HPDE6-E6E7 (cell line): Measurements from ENCODE around the gene LPIN2.
"Not testable (repeated sequence)": the region's sequence is repeated elsewhere in the genome, so short reads cannot be mapped to it uniquely, and the experiment has no call there.

Experiments used
- DNase-seq: peaks from one replicate; pipeline ENCODE4 v3.0.0; 2011; ENCODE audit warnings: missing footprints; ENCODE audit errors: extremely low spot score

The LPIN2 gene

DNA sequence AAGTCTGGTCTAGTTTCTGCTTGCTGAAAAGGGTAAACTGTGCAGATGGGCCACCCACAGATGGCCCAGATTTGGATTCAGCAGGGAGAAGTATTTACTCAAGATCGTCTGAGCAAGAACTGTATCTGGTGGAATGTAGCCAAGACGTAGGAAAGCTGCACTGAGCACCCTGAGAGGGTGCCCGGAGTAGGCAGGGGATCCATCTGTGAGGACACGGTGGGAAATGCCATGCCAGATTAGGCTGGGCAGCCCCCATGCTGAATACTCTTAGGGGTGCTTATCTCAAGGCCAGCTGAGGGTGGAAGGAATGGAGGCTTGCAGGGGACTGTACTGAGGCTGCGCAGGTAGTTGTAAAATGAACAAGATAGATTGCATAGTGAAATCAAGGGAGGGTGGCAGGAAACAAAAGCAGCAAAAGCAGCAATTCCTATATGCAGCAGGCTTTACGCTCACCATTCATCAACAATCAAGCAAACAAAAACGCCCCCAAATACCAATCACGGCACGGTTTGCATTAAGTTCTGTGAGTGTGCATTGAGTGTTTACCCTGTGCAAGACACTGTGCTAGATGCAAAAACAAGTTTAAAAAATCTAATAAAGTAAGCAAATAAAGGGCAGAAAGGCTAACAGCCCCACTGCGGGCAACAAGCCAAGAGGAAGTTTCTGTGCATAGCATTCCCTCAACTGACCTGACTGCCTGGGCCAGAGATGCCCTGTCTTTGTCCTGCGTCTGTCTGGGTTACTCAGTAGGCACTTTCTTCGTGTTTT, 32.2 kb upstream of the LPIN2 start:
- DNase-seq = no peak

DNA sequence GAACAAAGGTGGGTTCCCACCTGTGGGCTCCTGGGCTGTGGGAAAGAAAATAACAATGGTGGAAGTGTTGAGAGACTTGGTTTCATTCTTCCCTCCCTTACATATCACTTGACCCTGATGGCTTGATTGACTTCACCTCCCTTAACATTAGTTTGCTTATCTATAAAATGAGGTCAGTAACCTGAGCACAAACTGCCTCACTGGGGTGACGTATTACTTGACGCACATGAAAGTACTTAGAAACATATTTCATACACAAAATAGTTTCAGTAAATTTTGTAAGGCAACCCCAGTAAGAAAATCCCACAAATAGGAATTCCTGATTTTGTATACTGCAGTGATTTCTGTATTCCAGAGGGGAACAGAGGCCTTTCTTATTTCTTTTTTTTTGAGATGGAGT, 29.4 kb upstream of the LPIN2 start:
- DNase-seq = no peak

DNA sequence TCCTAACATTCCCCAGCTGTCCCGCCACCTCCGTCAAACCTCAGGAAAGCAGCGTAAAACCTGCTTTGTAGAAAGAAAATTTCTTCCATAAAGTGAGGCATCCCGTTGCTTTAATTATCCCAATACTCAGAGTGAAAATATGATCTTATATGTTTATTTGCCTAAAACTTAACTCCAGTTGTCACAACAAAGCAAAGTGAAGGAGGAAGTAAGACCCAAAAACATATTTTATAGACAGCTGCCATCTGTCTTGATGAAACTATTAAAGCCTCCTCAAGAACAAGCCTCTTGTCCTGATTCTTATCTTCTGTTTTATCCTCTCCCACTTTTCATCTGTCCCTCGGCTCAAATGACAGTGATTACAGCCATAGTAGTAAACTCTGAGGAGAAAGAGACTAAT, 28.9 kb upstream of the LPIN2 start:
- DNase-seq = no peak

DNA sequence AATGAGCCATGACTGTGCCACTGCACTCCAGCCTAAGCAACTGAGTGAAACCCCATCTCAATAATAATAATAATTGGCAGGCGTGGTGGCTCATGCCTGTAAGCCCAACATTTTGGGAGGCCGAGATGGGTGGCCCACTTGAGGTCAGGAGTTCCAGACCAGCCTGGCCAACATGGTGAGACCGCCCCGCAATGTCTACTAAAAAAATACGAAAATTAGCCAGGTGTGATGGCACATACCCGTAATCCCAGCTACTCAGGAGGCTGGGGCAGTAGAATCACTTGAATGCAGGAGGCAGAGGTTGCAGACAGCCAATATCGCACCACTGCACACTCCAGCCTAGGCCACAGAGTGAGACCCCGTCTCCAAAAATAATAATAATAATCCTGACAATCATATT, 27.9 kb upstream of the LPIN2 start:
- no peak for DNase-seq

DNA sequence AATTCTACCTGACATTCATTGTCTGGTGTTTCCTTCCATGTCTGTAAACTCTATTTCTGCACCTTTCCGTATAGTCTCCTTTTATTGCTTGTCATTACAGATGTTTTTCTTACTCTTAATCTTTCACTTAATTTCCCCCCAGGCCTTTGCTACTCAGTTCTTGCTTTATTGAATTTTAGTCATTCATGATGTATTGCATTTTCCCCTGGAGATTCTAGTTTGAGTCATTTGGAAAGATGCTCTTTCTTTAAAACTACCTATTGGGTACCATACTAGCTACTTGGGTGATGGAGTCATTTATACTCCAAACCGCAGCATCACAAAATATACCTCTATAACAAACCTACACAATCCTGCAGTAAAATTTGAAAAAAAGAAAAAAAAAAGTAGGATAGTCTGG, 27.2 kb upstream of the LPIN2 start:
- DNase-seq = no peak

DNA sequence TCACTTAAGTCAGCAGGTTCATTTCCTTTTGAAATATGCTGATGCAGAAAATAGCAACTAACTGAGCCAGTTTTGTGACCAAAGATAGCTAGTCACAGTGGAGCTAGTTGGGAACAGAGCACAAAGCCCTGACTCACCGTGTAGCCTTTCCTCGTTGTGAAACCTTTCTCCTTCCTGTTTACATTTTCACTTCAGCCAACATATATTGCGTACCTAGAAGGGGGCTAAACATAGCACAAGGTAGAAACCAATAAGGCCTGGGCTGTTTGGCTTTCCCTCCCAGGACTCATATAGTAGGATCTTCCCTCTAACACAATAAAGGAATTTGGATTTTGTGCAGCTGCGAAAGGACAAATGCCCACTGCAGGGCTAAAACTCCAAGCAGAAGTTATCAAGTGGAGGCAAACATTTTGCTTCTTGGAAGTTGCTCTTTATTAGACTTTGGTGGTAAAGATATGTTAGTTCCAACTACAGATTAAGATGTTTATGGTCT, 24.5 kb upstream of the LPIN2 start:
- DNase-seq = peak; percentile 88

DNA sequence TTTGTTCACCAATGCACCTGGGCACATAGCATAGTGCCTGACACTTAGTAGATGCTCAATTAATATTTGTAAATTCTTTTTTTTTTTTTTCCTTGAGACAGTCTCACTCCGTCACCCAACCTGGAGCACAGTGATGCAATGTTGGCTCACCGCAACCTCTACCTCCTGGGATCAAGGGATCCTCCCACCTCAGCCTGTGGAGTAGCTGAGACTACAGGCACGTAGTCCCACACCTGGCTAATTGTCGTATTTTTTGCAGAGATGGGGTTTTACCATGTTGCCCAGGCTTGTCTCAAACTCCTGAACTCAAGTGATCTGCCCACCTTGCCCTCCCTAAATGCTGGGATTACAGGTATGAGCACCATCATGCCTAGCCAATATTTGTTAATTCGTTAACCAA, 23.2 kb upstream of the LPIN2 start:
- no peak for DNase-seq

DNA sequence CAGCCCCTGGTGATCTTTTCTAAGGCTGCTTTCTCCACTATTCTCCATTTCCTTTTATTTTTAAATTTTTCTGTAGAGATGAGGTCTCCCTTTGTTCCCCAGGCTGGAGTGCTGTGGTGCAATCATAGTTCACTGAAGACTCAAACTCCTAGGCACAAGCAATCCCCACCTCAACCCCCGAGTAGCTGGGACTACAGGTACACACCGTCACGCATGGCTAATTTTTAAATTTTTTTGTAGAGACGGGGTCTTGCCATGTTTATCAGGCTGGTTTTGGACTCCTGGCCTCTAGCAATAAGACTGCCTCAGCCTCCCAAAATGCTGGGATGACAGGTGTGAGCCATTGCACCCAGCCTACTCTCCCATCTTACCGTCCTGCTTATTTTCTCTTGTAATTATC, 22.7 kb upstream of the LPIN2 start:
- no peak for DNase-seq

DNA sequence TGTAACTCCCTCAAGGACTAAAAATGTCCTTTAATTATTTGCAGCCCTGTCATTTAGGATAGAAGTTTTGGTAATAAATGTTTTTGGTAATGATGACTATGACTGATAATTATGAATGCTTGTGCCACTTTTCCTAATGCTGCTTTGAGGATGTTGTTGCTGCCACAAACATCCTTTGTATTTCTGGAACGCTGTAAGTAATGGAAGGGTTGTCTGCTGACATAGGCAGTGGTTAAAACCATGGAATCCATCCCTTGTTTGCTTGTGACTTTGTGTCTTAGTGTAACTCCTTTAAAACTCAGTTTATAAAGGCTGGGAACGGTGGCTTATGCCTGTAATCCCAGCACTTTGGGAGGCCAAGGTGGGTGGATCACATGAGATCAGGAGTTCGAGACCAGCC, 19.8 kb upstream of the LPIN2 start:
- DNase-seq = no peak

DNA sequence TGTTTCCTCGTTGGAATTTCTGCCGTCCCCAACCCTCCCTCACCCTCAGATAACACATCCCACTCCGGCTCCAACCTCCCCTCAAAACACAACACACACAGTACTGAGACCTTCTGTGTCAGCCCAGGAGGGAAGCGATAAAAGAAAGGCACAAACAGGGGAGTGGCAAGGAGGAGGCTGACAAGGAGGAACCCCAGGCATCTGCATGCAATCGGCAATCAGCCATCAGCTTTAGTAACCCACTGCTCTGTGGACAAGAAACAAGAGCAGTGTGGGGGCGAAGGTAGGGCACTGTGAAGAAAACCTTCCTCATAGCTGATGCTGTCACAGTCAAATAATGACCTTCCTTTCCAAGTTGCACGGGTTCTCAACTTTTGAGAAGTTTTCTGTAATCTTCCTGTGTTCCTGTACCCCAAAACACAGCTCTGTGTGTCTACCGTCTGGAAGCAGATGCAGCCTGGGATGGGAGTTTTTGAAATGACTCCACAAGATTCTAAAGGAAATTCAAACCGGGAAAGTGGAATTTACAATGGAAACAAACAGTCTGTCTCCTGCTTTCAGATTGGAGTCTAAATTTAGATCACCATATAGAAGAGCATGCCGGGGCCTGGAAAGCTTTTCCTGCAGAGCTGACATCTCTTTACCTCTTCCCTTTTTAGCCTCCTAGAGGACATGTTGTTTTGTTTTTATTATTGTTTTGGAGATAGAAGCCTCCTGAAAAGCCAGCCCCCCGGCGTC, 16.4 kb upstream of the LPIN2 start:
- no peak for DNase-seq

DNA sequence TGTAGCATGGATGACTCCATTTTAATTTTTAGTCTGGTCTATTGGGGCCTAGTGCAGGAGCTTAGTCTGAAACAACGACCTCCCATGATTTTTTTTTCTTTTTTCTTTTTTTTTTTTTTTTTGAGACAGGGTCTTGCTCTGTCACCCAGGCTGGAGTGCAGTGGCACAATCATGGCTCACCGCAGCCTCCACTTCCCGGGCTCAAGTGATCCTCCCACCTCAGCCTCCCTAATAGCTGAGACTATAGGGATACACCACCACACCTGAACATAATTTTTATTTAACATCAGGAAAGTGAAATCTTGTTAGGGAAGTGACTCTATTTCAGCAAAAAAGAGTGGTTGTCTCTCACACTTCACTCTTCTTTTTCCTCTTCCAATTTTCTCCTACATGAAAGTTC, 15.2 kb upstream of the LPIN2 start:
- DNase-seq = not testable (repeated sequence)

DNA sequence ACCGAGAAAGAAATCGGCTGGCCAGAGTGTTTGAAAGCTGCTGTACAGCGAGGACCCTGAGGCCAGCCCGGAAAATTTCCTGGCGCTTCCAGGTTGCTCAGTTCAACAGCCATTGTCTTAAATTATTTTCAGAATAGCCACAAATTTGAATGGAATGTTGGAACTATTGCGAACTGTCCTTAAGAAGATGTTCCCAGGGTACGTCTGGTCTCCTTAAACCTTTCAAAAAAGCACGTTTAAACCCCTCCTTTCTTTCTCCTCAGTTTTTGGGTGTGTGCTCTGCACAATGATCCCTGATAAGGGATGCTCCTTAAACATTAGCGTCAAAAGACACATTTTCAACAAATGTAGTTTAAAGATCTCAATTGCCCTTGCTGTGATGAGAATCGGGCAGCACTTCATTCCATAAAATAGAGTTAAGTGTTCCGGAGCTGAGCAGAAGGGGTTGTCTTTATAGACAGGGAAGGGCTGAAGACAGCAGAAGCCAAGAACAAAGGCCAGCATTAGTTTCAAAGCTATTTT, 14.5 kb upstream of the LPIN2 start:
- DNase-seq = no peak

DNA sequence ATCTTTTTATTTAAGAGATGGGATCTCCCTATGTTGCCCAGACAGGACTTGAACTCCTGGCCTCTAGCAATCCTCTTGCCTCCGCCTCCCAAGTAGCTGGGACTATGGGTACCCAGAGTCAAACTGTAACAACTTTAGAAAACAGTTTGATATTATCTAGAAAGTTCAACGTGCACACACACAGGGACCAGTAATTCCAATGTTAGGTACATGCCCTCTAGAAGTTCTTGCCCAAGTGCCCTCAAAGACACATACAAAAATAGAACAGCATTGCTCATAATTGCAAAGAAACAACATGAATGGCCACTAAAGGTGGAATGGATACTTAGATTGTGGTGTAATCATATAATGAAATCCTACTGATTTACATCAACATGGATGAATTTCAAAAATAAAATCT, 12.6 kb upstream of the LPIN2 start:
- no peak for DNase-seq

DNA sequence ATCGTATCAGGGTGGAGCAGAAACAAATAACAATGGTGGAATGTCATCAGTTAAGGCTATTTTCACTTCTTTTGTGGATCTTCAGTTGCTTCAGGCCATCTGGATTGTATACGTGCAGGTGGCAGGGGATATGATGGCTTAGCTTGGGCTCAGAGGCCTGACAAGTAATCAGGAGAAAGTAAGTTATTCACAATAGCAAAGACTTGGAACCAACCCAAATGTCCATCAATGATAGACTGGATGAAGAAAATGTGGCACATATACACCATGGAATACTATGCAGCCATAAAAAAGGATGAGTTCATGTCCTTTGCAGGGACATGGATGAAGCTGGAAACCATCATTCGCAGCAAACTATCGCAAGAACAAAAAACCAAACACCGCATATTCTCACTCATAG, 10.7 kb upstream of the LPIN2 start:
- DNase-seq = not testable (repeated sequence)

DNA sequence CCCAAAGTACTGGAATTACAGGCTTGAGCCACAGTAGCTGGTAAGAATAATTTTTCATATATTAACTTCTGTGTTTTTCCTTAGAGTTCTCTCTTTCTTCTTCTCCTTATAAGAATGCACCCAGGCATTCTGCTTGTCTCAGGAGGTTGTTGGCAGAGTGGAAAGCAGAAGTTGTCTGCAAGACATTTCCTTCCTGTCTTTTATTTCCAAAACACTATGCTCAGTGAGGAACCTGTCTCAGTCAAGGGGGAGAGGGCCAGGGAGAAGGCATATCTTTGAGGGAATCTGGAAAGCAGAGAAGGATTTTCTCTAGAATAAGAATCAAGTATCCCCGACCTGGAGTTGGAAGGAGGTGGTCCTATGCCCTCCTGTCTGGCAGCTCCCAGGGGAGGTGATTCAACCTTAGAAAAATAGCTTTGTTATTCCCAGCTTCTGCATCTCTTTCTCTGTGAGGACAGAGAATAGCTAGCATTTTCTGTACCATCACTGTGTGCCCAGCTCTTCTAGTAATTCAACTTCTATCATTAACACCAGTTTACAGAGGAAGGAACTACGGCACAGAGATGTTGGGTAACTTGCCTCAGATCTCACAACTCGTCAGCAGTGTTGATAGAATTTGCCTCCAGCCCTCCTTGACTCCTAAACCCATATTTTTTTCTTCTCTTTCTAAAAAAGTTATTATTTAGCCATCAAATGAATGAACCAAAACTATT, 3.8 kb upstream of the LPIN2 start:
- no peak for DNase-seq

DNA sequence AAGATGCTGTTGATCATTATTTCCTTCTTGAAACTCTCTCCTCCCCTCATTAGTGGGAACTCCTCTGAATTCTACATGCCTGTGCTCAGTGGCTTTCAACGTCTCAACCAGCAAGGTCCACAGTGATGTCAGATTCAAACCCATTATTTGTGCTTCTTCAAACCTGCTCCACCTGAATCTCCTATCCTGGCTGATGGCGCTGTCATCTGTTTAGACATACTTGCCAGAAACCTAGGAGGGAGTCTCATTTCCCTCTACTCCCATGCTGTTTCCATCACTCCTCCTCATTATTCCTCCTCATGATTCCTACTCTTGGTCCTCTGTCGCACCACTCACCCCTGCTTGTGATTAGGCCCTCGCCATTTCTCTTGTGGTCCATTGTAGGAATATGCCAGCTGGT, 2.9 kb upstream of the LPIN2 start:
- DNase-seq = no peak

DNA sequence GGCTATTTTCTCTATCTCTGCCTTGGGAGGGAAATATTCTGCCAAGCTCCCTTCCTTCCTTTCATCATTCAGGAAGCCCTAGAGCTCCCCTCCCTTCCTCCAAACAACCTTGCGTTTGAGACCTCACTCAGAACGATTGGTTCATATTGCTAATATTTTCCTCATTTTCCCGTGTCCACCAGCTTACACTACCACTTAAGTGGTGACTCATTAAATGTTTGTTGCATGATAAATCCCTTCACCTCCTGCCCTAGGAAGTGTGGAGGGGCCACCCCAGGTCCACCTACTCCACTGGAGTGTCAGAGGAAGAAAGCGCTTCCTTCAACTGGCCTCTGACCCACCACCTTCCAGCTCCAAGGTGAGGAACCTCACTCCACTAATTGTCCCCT, 2.3 kb upstream of the LPIN2 start:
- peak; percentile 82 for DNase-seq

DNA sequence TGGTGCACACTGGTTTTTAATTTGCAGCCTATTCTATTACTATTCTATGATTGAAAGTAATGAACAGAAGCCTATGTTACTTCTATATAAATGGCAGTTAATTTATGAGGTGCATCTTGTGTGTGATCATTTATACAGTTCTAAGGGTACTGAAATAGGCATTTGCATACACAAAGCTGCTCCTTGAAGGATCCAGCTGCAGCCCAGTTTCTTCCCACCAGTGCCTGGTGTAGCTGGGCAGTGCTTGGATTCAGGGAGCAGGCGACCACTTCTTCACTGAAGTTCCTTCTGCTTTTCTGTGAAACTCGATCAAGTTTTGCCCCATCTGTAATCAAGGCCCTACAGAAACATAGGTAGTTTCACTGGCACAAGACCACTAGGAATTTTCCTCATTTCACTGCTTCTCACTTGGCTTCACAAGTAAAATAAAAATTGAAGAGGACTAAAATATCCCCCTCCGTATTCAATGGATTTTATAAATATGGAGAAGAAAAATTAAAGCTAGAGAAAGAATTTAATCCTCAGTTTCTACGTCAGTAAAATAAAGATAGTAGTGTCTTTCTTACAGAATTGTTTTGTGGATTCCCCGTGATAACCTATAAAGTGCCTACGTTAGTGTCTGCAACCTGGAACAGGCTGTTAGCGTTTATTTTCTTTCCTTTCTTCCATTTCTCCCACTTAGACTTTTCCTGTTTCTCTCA, 1.7 kb upstream of the LPIN2 start:
- DNase-seq = no peak

DNA sequence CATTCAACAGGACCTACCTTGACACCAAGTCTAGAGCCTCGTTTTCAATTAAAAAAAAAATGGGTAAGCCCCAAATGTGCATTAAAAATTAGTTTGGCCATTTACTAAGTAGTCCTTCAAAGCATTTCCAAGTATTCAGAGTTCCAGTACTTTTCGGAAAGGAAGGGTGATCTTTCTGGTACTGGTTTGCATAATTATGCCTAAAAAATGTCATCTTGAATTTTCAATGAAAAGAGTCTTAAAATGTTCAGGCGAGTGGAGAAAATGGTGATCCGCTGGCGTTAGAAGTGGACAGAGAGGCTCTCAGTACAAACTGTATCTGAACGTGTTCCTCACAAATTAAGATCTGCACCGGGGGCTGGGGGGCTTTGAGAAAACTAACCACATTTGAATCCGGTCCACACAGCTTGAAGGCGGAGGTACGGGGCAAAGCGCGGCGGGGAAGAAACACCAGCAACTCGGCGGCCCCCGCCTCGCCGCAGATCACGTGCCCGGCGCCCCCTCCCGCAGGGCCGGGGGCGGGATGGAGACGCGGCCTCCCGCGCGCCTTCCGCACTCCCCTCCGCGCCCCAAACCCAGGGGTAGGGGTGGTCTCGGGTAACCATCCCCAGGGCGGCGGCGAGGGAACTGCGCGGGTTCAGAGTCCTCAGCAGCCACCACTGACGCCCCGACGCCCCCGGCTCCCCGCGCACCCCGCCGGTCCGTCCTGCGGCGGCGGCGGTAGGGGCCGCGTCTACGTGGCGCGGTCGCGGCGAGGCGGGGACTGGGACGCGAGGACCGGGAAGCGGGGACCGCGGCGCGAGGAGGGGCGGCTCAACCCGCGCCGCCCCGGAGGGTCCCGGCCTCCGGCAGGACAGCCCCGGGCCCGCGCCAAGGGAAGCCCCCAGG, 564 bp downstream of the LPIN2 start:
- DNase-seq = no peak

DNA sequence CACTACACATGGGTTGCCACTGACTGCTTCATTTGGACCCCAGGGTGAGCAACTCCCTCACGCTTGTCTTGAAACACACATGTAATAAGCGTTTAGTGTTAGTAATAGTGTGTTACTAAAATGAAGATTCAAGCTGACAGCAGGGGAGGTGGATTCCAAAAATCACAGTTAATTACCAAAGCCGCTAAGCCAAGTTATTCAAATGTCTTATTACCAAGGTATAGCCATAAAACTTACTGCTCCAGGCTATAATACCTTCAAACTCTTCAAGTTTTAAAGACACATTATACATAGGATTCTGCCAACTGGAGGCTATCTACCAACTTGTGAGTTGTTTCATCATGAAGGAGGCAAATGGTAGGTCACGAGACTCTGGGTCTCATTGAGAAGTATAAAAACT, 2.9 kb downstream of the LPIN2 start:
- no peak for DNase-seq

DNA sequence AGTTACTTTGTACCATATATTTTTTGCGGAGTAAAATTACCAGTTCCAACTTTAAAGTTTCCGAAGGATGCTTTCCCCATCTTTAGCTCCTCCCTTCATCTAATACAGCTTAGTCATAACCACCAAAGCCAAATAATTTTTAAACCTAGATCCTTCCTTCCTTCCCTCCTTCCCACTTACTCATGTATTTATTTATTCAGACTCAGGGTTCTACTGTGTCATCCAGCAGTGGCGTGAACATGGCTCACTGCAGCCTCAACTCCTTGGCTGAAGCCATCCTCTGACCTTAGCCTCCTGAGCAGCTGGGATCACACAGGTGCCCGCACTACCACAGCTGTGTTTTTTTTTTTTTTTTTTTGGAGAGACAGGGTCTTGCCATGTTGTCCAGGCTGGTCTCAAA, 4.4 kb downstream of the LPIN2 start:
- DNase-seq = no peak
